A549 (cell line): ENCODE data around the gene RAB30. TPM values are rescaled to one million over a fixed set of nuclear protein-coding genes. Genes with fewer than 3 reads are reported as not detected.

ENCODE experiments used
- ATAC-seq, 2 experiments: fragments of 200-7000 bp in 1 of 2; fragments of >200 bp in 1 of 2; cut with Nextera tagmentation in 1 of 2; cut with Tn5 transposase in 1 of 2; 3 replicates each; pipeline versions ENCODE4 v1.8.0 to v1.9.1; 2018 to 2020; ENCODE audit warnings: mild to moderate bottlenecking in 1 of 2, moderate library complexity in 1 of 2
- CTCF ChIA-PET: fragments of 300-600 bp; sonication (Branson Sonifier 250); formaldehyde crosslinking; extraction: SDS; loops from one replicate; lab custom pipeline; 2021; ENCODE audit warnings: antibody characterized with exemption, inconsistent platforms; lab: Yijun Ruan, JAX
- POLR2A ChIA-PET: fragments of 350-600 bp; formaldehyde crosslinking; extraction: SDS; loops from one replicate; lab custom pipeline; 2021; ENCODE audit warnings: antibody characterized with exemption, inconsistent platforms; lab: Yijun Ruan, JAX
- DNase-seq, 2 experiments: peaks; one replicate each; pipeline versions ENCODE4 v3.0.0 to v3.0.0-alpha.2; 2011 to 2016; ENCODE audit warnings: low read depth in 1 of 2, low spot score in 1 of 2
- FAIRE-seq: peaks from 2 replicates; lab custom pipeline; 2011; peaks lifted over from hg19 to GRCh38; lab: Jason Lieb, UNC
- H3K27ac ChIP-seq, 2 experiments: fragments of >200 bp; sonication (Bioruptor Twin); formaldehyde crosslinking; 3 replicates each; pipeline ENCODE4 v1.5.1; 2016 to 2017
- H3K4me1 ChIP-seq: fragments of >200 bp; sonication (Bioruptor Twin); formaldehyde crosslinking; 3 replicates; pipeline ENCODE4 v1.6.1; 2016
- H3K4me2 ChIP-seq: fragments of >200 bp; sonication (Bioruptor Twin); formaldehyde crosslinking; 3 replicates; pipeline ENCODE4 v1.6.1; 2016
- H3K4me3 ChIP-seq: fragments of >200 bp; sonication (Bioruptor Twin); formaldehyde crosslinking; 3 replicates; pipeline ENCODE4 v1.5.1; 2016
- H3K9me3 ChIP-seq: fragments of >200 bp; sonication (Bioruptor Twin); formaldehyde crosslinking; 3 replicates; pipeline ENCODE4 v1.6.1; 2016
- BCL3 ChIP-seq: fragments of >200 bp; sonication (Bioruptor Twin); formaldehyde crosslinking; IDR thresholded peaks from 3 replicates; pipeline ENCODE4 v1.6.1; 2016
- CBX2 ChIP-seq: fragments of 200-600 bp; sonication (generic); IDR thresholded peaks from 2 replicates; pipeline ENCODE4 v1.6.1; 2016; ENCODE audit warnings: low read depth, mild to moderate bottlenecking, borderline replicate concordance
- CTCF ChIP-seq: fragments of >200 bp; sonication (Bioruptor Twin); formaldehyde crosslinking; IDR thresholded peaks from 3 replicates; pipeline ENCODE4 v1.5.1; 2016
- E2F6 ChIP-seq: IDR thresholded peaks from 2 replicates; pipeline ENCODE4 v1.6.1; 2012; ENCODE audit warnings: low read depth, borderline replicate concordance
- FOSB ChIP-seq: fragments of 250-450 bp; sonication (Bioruptor Pico); IDR thresholded peaks from 2 replicates; pipeline ENCODE4 v1.5.0; 2020; ENCODE audit warnings: mild to moderate bottlenecking, moderate library complexity
- FOSL2 ChIP-seq, 2 experiments: fragments of 450-650 bp in 1 of 2; fragments of >200 bp in 1 of 2; sonication (Bioruptor Twin) in 1 of 2; formaldehyde crosslinking; IDR thresholded peaks; 2 replicates each; pipeline versions ENCODE4 v1.5.0 to v1.6.1; 2016 to 2020; ENCODE audit warnings: mild to moderate bottlenecking in 1 of 2, moderate library complexity in 1 of 2
- FOXS1 ChIP-seq: fragments of 250-450 bp; sonication (Bioruptor Pico); IDR thresholded peaks from 2 replicates; pipeline ENCODE4 v1.5.0; 2020; ENCODE audit warnings: mild to moderate bottlenecking, moderate library complexity
- JUNB ChIP-seq: fragments of >200 bp; sonication (Bioruptor Twin); formaldehyde crosslinking; IDR thresholded peaks from 2 replicates; pipeline ENCODE4 v1.6.1; 2016
- KDM1A ChIP-seq: fragments of 200-600 bp; sonication (generic); IDR thresholded peaks from 2 replicates; pipeline ENCODE4 v1.6.1; 2016; ENCODE audit warnings: low read depth, mild to moderate bottlenecking
- KDM5A ChIP-seq: fragments of 200-600 bp; sonication (generic); IDR thresholded peaks from 2 replicates; pipeline ENCODE4 v1.6.1; 2016; ENCODE audit warnings: antibody characterized with exemption, mild to moderate bottlenecking
- MAFK ChIP-seq: fragments of 450-650 bp; IDR thresholded peaks from 2 replicates; pipeline ENCODE4 v1.6.1; 2014; ENCODE audit not compliant: partially characterized antibody
- MAZ ChIP-seq: fragments of 150-350 bp; IDR thresholded peaks from 2 replicates; pipeline ENCODE4 v1.6.1; 2014; ENCODE audit warnings: antibody characterized with exemption, low read depth, low read length, borderline replicate concordance
- MYC ChIP-seq: IDR thresholded peaks from 2 replicates; pipeline ENCODE4 v1.6.1; 2012; ENCODE audit warnings: mild to moderate bottlenecking, inconsistent platforms, low read length, improper control_type of control experiment, borderline replicate concordance
- PBX3 ChIP-seq: IDR thresholded peaks from 2 replicates; pipeline ENCODE4 v1.6.1; 2012
- RAD21 ChIP-seq, 2 experiments: fragments of >200 bp in 1 of 2; sonication (Bioruptor Twin) in 1 of 2; formaldehyde crosslinking in 1 of 2; IDR thresholded peaks in 1 of 2; conservative IDR thresholded peaks in 1 of 2; 2 replicates in 1 of 2; 3 replicates in 1 of 2; pipeline ENCODE4 v1.6.1; 2012 to 2018; ENCODE audit warnings: inconsistent platforms in 1 of 2
- TFCP2L1 ChIP-seq: fragments of 250-450 bp; sonication (Bioruptor Pico); IDR thresholded peaks from 2 replicates; pipeline ENCODE4 v1.5.0; 2021; ENCODE audit warnings: mild to moderate bottlenecking
- TP53 ChIP-seq: fragments of 250-450 bp; sonication (Bioruptor Pico); IDR thresholded peaks from 2 replicates; pipeline ENCODE4 v1.5.0; 2021; ENCODE audit warnings: mild to moderate bottlenecking, moderate library complexity
- ZFP36 ChIP-seq: fragments of 450-650 bp; IDR thresholded peaks from 2 replicates; pipeline ENCODE4 v1.6.1; 2014; ENCODE audit warnings: borderline replicate concordance; ENCODE audit not compliant: partially characterized antibody
- ZNF302 ChIP-seq: fragments of 250-450 bp; sonication (Bioruptor Pico); IDR thresholded peaks from 2 replicates; pipeline ENCODE4 v1.9.0; 2021; ENCODE audit warnings: inconsistent platforms, mild to moderate bottlenecking, moderate library complexity
- ZSCAN20 ChIP-seq: fragments of 250-450 bp; sonication (Bioruptor Pico); IDR thresholded peaks from 2 replicates; pipeline ENCODE4 v1.8.0; 2022; ENCODE audit warnings: mild to moderate bottlenecking, moderate library complexity
- WGBS: methylation state at CpG from one replicate; pipeline ENCODE4 v1.1.6; 2017; ENCODE audit errors: missing lambda C conversion rate; 5-methylcytosine and 5-hydroxymethylcytosine counted together
- polyA plus RNA-seq, 4 experiments: library from polyadenylated mRNA; depleted of rRNA in 3 of 4; stranded (reverse); fragments of >200 nt; fragmentation: RNase III in 1 of 4; extraction: RNeasy Plus Mini Kit Qiagen cat#74134 plus additional on column Dnase treatment in 1 of 4; gene quantifications; 2 replicates in 3 of 4; 3 replicates in 1 of 4; pipeline ENCODE4 v1.2.3, GENCODE V29; 2011 to 2017

The RAB30 gene
- polyA plus RNA-seq, 2 of the 4 experiments (the other 2 are of a cell fraction): 4.2 to 6.2 TPM

GRCh38 chr11:83064011-83064410 lies 7.7 kb downstream of the RAB30 start:
- no peak overlapping the region for H3K4me2 ChIP-seq
- CTCF ChIA-PET: interaction anchor here (0.8 to 1.8 kb wide), 4 partner anchors 10 to 368 kb away, joined by 3 to 4 read pairs (median 3); no protein-coding TSS in a partner anchor
- no peak overlapping the region for H3K27ac ChIP-seq
- POLR2A ChIA-PET: no interaction called here
- no peak overlapping the region for H3K4me3 ChIP-seq
- H3K4me1 ChIP-seq: peaks cover 17% of the 10 kb centered on the region
- no peak for FAIRE-seq
- no peaks in the 10 kb centered on the region for H3K9me3 ChIP-seq
- no peak for DNase-seq
- WGBS: 94% methylated on average over 3 of the region's 3 CpGs
- TF ChIP-seq ZFP36: no peak
- ATAC-seq: no peak

- Histone ChIP-seq H3K4me1 (peaks cover 14% of the 10 kb centered on the region), H3K4me2 (peak overlapping the region; percentile 66), H3K9me3 (no peaks in the 10 kb centered on the region), H3K27ac (peak overlapping the region; percentile 8 to 61; a peak in 4 of 6 replicates), H3K4me3 (no peak overlapping the region)
- POLR2A ChIA-PET: interaction anchor here (1.3 kb wide), 1 partner anchor 94 kb away, joined by 7 read pairs; the partner anchor contains the start of gene PCF11
- FAIRE-seq (no peak), DNase-seq (peak in 1 of 2 experiments; percentile 36), ATAC-seq (peak; percentile 69 to 75; a peak in 4 of 6 replicates)
- TF ChIP-seq FOSL2 (IDR thresholded peaks at IDR 0.05) (no peak), FOSL2 (CRISPR knock-in tag; IDR thresholded peaks at IDR 0.05) (0 out of 2 replicates have a peak, but pooled peaks have one; percentile 13), MYC (no peak)
- CTCF ChIA-PET: interaction anchor here (0.7 to 1.3 kb wide), 3 partner anchors 8 to 136 kb away, joined by 3 read pairs; partner anchors contain the start of gene RAB30
- WGBS: 44% methylated on average over 7 of the region's 7 CpGs
Measured at GRCh38 chr11:83063073-83063754, 8.5 kb downstream of the RAB30 start.

GRCh38 chr11:83061883-83062282 lies 9.8 kb downstream of the RAB30 start:
- ATAC-seq (no peak), DNase-seq (no peak), FAIRE-seq (no peak)
- ChIA-PET CTCF (interaction anchor here (0.8 to 1.2 kb wide), 2 partner anchors 10 to 13 kb away, joined by 3 read pairs; partner anchors contain the start of gene RAB30), POLR2A (no interaction called here)
- no peak overlapping the region for H3K27ac ChIP-seq
- peaks cover 14% of the 10 kb centered on the region for H3K4me1 ChIP-seq
- no peak overlapping the region for H3K4me2 ChIP-seq
- 95% methylated on average over 4 of the region's 4 CpGs for WGBS
- no peak overlapping the region for H3K4me3 ChIP-seq
- TF ChIP-seq ZSCAN20 (CRISPR knock-in tag) (no peak), FOSB (no peak), ZNF302 (CRISPR knock-in tag) (no peak), TFCP2L1 (CRISPR knock-in tag) (no peak), ZFP36 (no peak), TP53 (no peak), CTCF (no peak), CBX2 (no peak), RAD21 (conservative IDR thresholded peaks at IDR 0.05 in 1 of 2, IDR thresholded peaks at IDR 0.05 in 1 of 2) (no peak), PBX3 (no peak), MAFK (no peak), KDM5A (no peak)
- no peaks in the 10 kb centered on the region for H3K9me3 ChIP-seq

- Histone ChIP-seq H3K27ac (no peak overlapping the region), H3K4me2 (no peak overlapping the region), H3K4me3 (no peak overlapping the region), H3K4me1 (peaks cover 14% of the 10 kb centered on the region), H3K9me3 (no peaks in the 10 kb centered on the region)
- no peak for DNase-seq
- ChIA-PET POLR2A (no interaction called here), CTCF (no interaction called here)
- 81% methylated on average over 3 of the region's 3 CpGs for WGBS
- no peak for ATAC-seq
- no peak for FAIRE-seq
- no peak for TF ChIP-seq MAZ
- no peak for TF ChIP-seq BCL3
- no peak for TF ChIP-seq JUNB
- no peak for TF ChIP-seq KDM5A
- no peak for TF ChIP-seq CTCF
- TF ChIP-seq FOXS1 (CRISPR knock-in tag): no peak
- TF ChIP-seq KDM1A: no peak
- no peak for TF ChIP-seq RAD21 (conservative IDR thresholded peaks at IDR 0.05 in 1 of 2, IDR thresholded peaks at IDR 0.05 in 1 of 2)
- no peak for TF ChIP-seq E2F6
Measured at GRCh38 chr11:83060965-83061364, 10.7 kb downstream of the RAB30 start.
